Measurements from ENCODE around the gene SRGAP3.

GRCh38 chr3:9109568-9109914, 139.9 kb downstream of the SRGAP3 start:
- no peak for TF ChIP-seq EZH2 (IDR thresholded peaks at IDR 0.05; ENCODE audit: insufficient read depth, poor library complexity, severe bottlenecking)
- TF ChIP-seq EZH2phosphoT487 (IDR thresholded peaks at IDR 0.05; ENCODE audit: insufficient read depth, low read depth): no peak
